ENCODE measurements around the gene COBLL1.

COBLL1 gene

GRCh38 chr2:164644036-164644700 is 197.5 kb downstream of the COBLL1 start:
- DNase-seq (ENCODE audit: low read depth): no peak
- TF ChIP-seq MYC (IDR thresholded peaks at IDR 0.05; ENCODE audit: low read depth, low read length) (no peak), POLR2A (IDR thresholded peaks at IDR 0.05; ENCODE audit: extremely low read depth, insufficient read length) (no peak), MAX (IDR thresholded peaks at IDR 0.05; ENCODE audit: low read depth, low read length) (no peak), CTCF (IDR thresholded peaks at IDR 0.05; ENCODE audit: low read depth, low read length) (no peak)
- H3K4me3 ChIP-seq (ENCODE audit: low read depth, low read length): no peak overlapping the region

- no peak overlapping the region for H3K4me3 ChIP-seq (ENCODE audit: low read depth, low read length)
- no peak for DNase-seq (ENCODE audit: low read depth)
- TF ChIP-seq MYC (IDR thresholded peaks at IDR 0.05; ENCODE audit: low read depth, low read length) (no peak), CTCF (IDR thresholded peaks at IDR 0.05; ENCODE audit: low read depth, low read length) (no peak), MAX (IDR thresholded peaks at IDR 0.05; ENCODE audit: low read depth, low read length) (no peak), POLR2A (IDR thresholded peaks at IDR 0.05; ENCODE audit: extremely low read depth, insufficient read length) (no peak)
Measured at GRCh38 chr2:164642946-164643555, 198.6 kb downstream of the COBLL1 start.

- no peak for DNase-seq (ENCODE audit: low read depth)
- TF ChIP-seq MYC (IDR thresholded peaks at IDR 0.05; ENCODE audit: low read depth, low read length) (no peak), CTCF (IDR thresholded peaks at IDR 0.05; ENCODE audit: low read depth, low read length) (no peak), MAX (IDR thresholded peaks at IDR 0.05; ENCODE audit: low read depth, low read length) (no peak), POLR2A (IDR thresholded peaks at IDR 0.05; ENCODE audit: extremely low read depth, insufficient read length) (no peak)
- H3K4me3 ChIP-seq (ENCODE audit: low read depth, low read length): no peak overlapping the region
Measured at GRCh38 chr2:164642268-164642667, 199.4 kb downstream of the COBLL1 start.
